ENCODE measurements around the gene TPR.
"Not testable (repeated sequence)": the region's sequence is repeated elsewhere in the genome, so short reads cannot be mapped to it uniquely, and the experiment has no call there.

TPR gene

GRCh38 chr1:186375152-186375928 is at the start of gene TPR, which contains the start of gene ODR4:
Gene TPR (minus strand): TSS chr1:186375253. CDS start chr1:186375028, 225 bp downstream.
Gene ODR4 (plus strand): TSS chr1:186375838. CDS start chr1:186379786, 3,948 bp downstream.
- no peaks in the 10 kb centered on the region for H3K9me3 ChIP-seq (ENCODE audit: control insufficient read depth, low read length)
- peak within 1 kb of the TSS; percentile 96 for H3K4me3 ChIP-seq (ENCODE audit: low read length)
- H3K4me1 ChIP-seq (ENCODE audit: control insufficient read depth, insufficient read depth, low read length), result no peaks in the 10 kb centered on the region
- H3K27me3 ChIP-seq (ENCODE audit: control insufficient read depth, insufficient read depth, low read length), result no peaks in the 10 kb centered on the region
- peak within 1 kb of the TSS; percentile 97 for H3K9ac ChIP-seq (ENCODE audit: low read length)
- no peaks in the 10 kb centered on the region for H3K36me3 ChIP-seq (ENCODE audit: control insufficient read depth, insufficient read depth, low read length)

GRCh38 chr1:186424539-186424938 is 49.5 kb upstream of the TPR start:
- Histone ChIP-seq H3K4me1 (ENCODE audit: control insufficient read depth, insufficient read depth, low read length) (no peaks in the 10 kb centered on the region), H3K9ac (ENCODE audit: low read length) (no peak overlapping the region), H3K36me3 (ENCODE audit: control insufficient read depth, insufficient read depth, low read length) (no peaks in the 10 kb centered on the region), H3K27me3 (ENCODE audit: control insufficient read depth, insufficient read depth, low read length) (no peaks in the 10 kb centered on the region), H3K9me3 (ENCODE audit: control insufficient read depth, low read length) (no peaks in the 10 kb centered on the region), H3K4me3 (ENCODE audit: low read length) (no peak overlapping the region)

GRCh38 chr1:186421446-186421845 is 46.4 kb upstream of the TPR start:
- H3K36me3 ChIP-seq (ENCODE audit: control insufficient read depth, insufficient read depth, low read length), result no peaks in the 10 kb centered on the region
- H3K27me3 ChIP-seq (ENCODE audit: control insufficient read depth, insufficient read depth, low read length), result no peaks in the 10 kb centered on the region
- no peak overlapping the region for H3K9ac ChIP-seq (ENCODE audit: low read length)
- no peaks in the 10 kb centered on the region for H3K9me3 ChIP-seq (ENCODE audit: control insufficient read depth, low read length)
- H3K4me1 ChIP-seq (ENCODE audit: control insufficient read depth, insufficient read depth, low read length), result no peaks in the 10 kb centered on the region
- H3K4me3 ChIP-seq (ENCODE audit: low read length), result no peak overlapping the region

GRCh38 chr1:186420923-186421322 is 45.9 kb upstream of the TPR start:
- no peaks in the 10 kb centered on the region for H3K27me3 ChIP-seq (ENCODE audit: control insufficient read depth, insufficient read depth, low read length)
- H3K4me1 ChIP-seq (ENCODE audit: control insufficient read depth, insufficient read depth, low read length), result no peaks in the 10 kb centered on the region
- H3K36me3 ChIP-seq (ENCODE audit: control insufficient read depth, insufficient read depth, low read length), result no peaks in the 10 kb centered on the region
- H3K4me3 ChIP-seq (ENCODE audit: low read length), result no peak overlapping the region
- H3K9me3 ChIP-seq (ENCODE audit: control insufficient read depth, low read length), result no peaks in the 10 kb centered on the region
- no peak overlapping the region for H3K9ac ChIP-seq (ENCODE audit: low read length)

GRCh38 chr1:186420311-186420710 is 45.3 kb upstream of the TPR start:
- no peaks in the 10 kb centered on the region for H3K9me3 ChIP-seq (ENCODE audit: control insufficient read depth, low read length)

GRCh38 chr1:186418503-186418902 is 43.5 kb upstream of the TPR start:
- Histone ChIP-seq H3K4me1 (ENCODE audit: control insufficient read depth, insufficient read depth, low read length) (no peaks in the 10 kb centered on the region), H3K4me3 (ENCODE audit: low read length) (no peak overlapping the region), H3K9me3 (ENCODE audit: control insufficient read depth, low read length) (no peaks in the 10 kb centered on the region), H3K27me3 (ENCODE audit: control insufficient read depth, insufficient read depth, low read length) (no peaks in the 10 kb centered on the region), H3K36me3 (ENCODE audit: control insufficient read depth, insufficient read depth, low read length) (no peaks in the 10 kb centered on the region), H3K9ac (ENCODE audit: low read length) (no peak overlapping the region)

More at GRCh38 chr1:186420311-186420710, 45.3 kb upstream of the TPR start:
- Histone ChIP-seq H3K4me1 (ENCODE audit: control insufficient read depth, insufficient read depth, low read length) (no peaks in the 10 kb centered on the region), H3K4me3 (ENCODE audit: low read length) (no peak overlapping the region), H3K9ac (ENCODE audit: low read length) (no peak overlapping the region), H3K27me3 (ENCODE audit: control insufficient read depth, insufficient read depth, low read length) (no peaks in the 10 kb centered on the region), H3K36me3 (ENCODE audit: control insufficient read depth, insufficient read depth, low read length) (no peaks in the 10 kb centered on the region)

GRCh38 chr1:186413319-186413718 is 38.3 kb upstream of the TPR start:
- no peak overlapping the region for H3K4me3 ChIP-seq (ENCODE audit: low read length)
- H3K27me3 ChIP-seq (ENCODE audit: control insufficient read depth, insufficient read depth, low read length), result no peaks in the 10 kb centered on the region
- no peaks in the 10 kb centered on the region for H3K36me3 ChIP-seq (ENCODE audit: control insufficient read depth, insufficient read depth, low read length)
- H3K9me3 ChIP-seq (ENCODE audit: control insufficient read depth, low read length), result no peaks in the 10 kb centered on the region
- no peak overlapping the region for H3K9ac ChIP-seq (ENCODE audit: low read length)
- no peaks in the 10 kb centered on the region for H3K4me1 ChIP-seq (ENCODE audit: control insufficient read depth, insufficient read depth, low read length)

GRCh38 chr1:186409091-186409490 is 34.0 kb upstream of the TPR start:
- H3K4me3 ChIP-seq (ENCODE audit: low read length), result no peak overlapping the region
- H3K4me1 ChIP-seq (ENCODE audit: control insufficient read depth, insufficient read depth, low read length), result no peaks in the 10 kb centered on the region
- H3K9me3 ChIP-seq (ENCODE audit: control insufficient read depth, low read length), result no peaks in the 10 kb centered on the region
- H3K36me3 ChIP-seq (ENCODE audit: control insufficient read depth, insufficient read depth, low read length), result no peaks in the 10 kb centered on the region
- H3K9ac ChIP-seq (ENCODE audit: low read length), result no peak overlapping the region
- no peaks in the 10 kb centered on the region for H3K27me3 ChIP-seq (ENCODE audit: control insufficient read depth, insufficient read depth, low read length)

GRCh38 chr1:186404454-186405051 is 29.5 kb upstream of the TPR start:
- no peak overlapping the region for H3K9ac ChIP-seq (ENCODE audit: low read length)
- H3K27me3 ChIP-seq (ENCODE audit: control insufficient read depth, insufficient read depth, low read length), result no peaks in the 10 kb centered on the region
- no peaks in the 10 kb centered on the region for H3K36me3 ChIP-seq (ENCODE audit: control insufficient read depth, insufficient read depth, low read length)
- no peak overlapping the region for H3K4me3 ChIP-seq (ENCODE audit: low read length)
- no peaks in the 10 kb centered on the region for H3K9me3 ChIP-seq (ENCODE audit: control insufficient read depth, low read length)
- no peaks in the 10 kb centered on the region for H3K4me1 ChIP-seq (ENCODE audit: control insufficient read depth, insufficient read depth, low read length)

GRCh38 chr1:186403632-186404031 is 28.6 kb upstream of the TPR start:
- no peaks in the 10 kb centered on the region for H3K27me3 ChIP-seq (ENCODE audit: control insufficient read depth, insufficient read depth, low read length)
- no peaks in the 10 kb centered on the region for H3K36me3 ChIP-seq (ENCODE audit: control insufficient read depth, insufficient read depth, low read length)
- no peaks in the 10 kb centered on the region for H3K4me1 ChIP-seq (ENCODE audit: control insufficient read depth, insufficient read depth, low read length)
- H3K9ac ChIP-seq (ENCODE audit: low read length), result no peak overlapping the region
- H3K4me3 ChIP-seq (ENCODE audit: low read length), result no peak overlapping the region
- no peaks in the 10 kb centered on the region for H3K9me3 ChIP-seq (ENCODE audit: control insufficient read depth, low read length)

- not testable (repeated sequence) for H3K36me3 ChIP-seq (ENCODE audit: control insufficient read depth, insufficient read depth, low read length); H3K9ac ChIP-seq (ENCODE audit: low read length); H3K4me1 ChIP-seq (ENCODE audit: control insufficient read depth, insufficient read depth, low read length); H3K4me3 ChIP-seq (ENCODE audit: low read length); H3K9me3 ChIP-seq (ENCODE audit: control insufficient read depth, low read length); H3K27me3 ChIP-seq (ENCODE audit: control insufficient read depth, insufficient read depth, low read length)
Measured at GRCh38 chr1:186401446-186401845, 26.4 kb upstream of the TPR start.

GRCh38 chr1:186392711-186393110 is 17.7 kb upstream of the TPR start:
- not testable (repeated sequence) for H3K27me3 ChIP-seq (ENCODE audit: control insufficient read depth, insufficient read depth, low read length); H3K4me3 ChIP-seq (ENCODE audit: low read length); H3K4me1 ChIP-seq (ENCODE audit: control insufficient read depth, insufficient read depth, low read length); H3K9ac ChIP-seq (ENCODE audit: low read length); H3K9me3 ChIP-seq (ENCODE audit: control insufficient read depth, low read length); H3K36me3 ChIP-seq (ENCODE audit: control insufficient read depth, insufficient read depth, low read length)

All from mucosa of stomach (tissue), 1 donor.